NCI-H748 (cell line): ENCODE measurements around the gene IHH.

ENCODE experiments used
- DNase-seq: peaks from one replicate; lab custom pipeline; 2025; ENCODE audit not compliant: unreplicated experiment; lab: John Stamatoyannopoulos, UW

Gene IHH

GRCh38 chr2:219042157-219042556 lies 18.6 kb downstream of the IHH start:
- DNase-seq: no peak

GRCh38 chr2:219041252-219041651 lies 19.5 kb downstream of the IHH start, which contains the start of gene CFAP65:
Gene CFAP65, minus strand, starts transcription at chr2:219041516. Its CDS starts 2,468 bp downstream, at chr2:219039048.
- DNase-seq: peak; percentile 76

- no peak for DNase-seq
Measured at GRCh38 chr2:219038600-219038999, 22.1 kb downstream of the IHH start.

GRCh38 chr2:219037783-219038499 lies 22.8 kb downstream of the IHH start:
- no peak for DNase-seq

- no peak for DNase-seq
Measured at GRCh38 chr2:219035942-219036341, 24.8 kb downstream of the IHH start.

- no peak for DNase-seq
Measured at GRCh38 chr2:219034823-219035222, 25.9 kb downstream of the IHH start.

GRCh38 chr2:219032051-219032745 lies 28.5 kb downstream of the IHH start:
- DNase-seq: no peak

GRCh38 chr2:219031005-219031738 lies 29.5 kb downstream of the IHH start:
- no peak for DNase-seq

- no peak for DNase-seq
Measured at GRCh38 chr2:219030177-219030940, 30.4 kb downstream of the IHH start.

- DNase-seq: peak; percentile 74
Measured at GRCh38 chr2:219029829-219030165, 30.9 kb downstream of the IHH start.

GRCh38 chr2:219028996-219029828 lies 31.5 kb downstream of the IHH start:
- no peak for DNase-seq

GRCh38 chr2:219028141-219028540 lies 32.6 kb downstream of the IHH start:
- no peak for DNase-seq

- DNase-seq: no peak
Measured at GRCh38 chr2:219027511-219028055, 33.1 kb downstream of the IHH start.

- DNase-seq: no peak
Measured at GRCh38 chr2:219026946-219027345, 33.8 kb downstream of the IHH start.

GRCh38 chr2:219025637-219026585 lies 34.8 kb downstream of the IHH start:
- no peak for DNase-seq

- DNase-seq: no peak
Measured at GRCh38 chr2:219024059-219024458, 36.7 kb downstream of the IHH start.

- DNase-seq: no peak
Measured at GRCh38 chr2:219023045-219023605, 37.6 kb downstream of the IHH start.

- DNase-seq: no peak
Measured at GRCh38 chr2:219022616-219023015, 38.1 kb downstream of the IHH start.

GRCh38 chr2:219022041-219022440 lies 38.7 kb downstream of the IHH start:
- no peak for DNase-seq
